WERI-Rb-1 (cell line): ENCODE data around the gene EPS8L3.
A peak's percentile ranks its signal among the peaks of the same experiment; 100 is the strongest.

ENCODE experiments used
- DNase-seq: peaks from one replicate; pipeline ENCODE4 v3.0.0-alpha.2; 2020
- H3K27ac ChIP-seq: fragments of 250-450 bp; sonication (Bioruptor Pico); 2 replicates; pipeline ENCODE4 v1.5.1; 2020; ENCODE audit warnings: mild to moderate bottlenecking, moderate library complexity
- H3K27me3 ChIP-seq: fragments of 250-450 bp; sonication (Bioruptor Pico); 2 replicates; pipeline ENCODE4 v1.5.1; 2021; ENCODE audit warnings: mild to moderate bottlenecking, low read depth, moderate library complexity; ENCODE audit not compliant: insufficient read depth, severe bottlenecking
- H3K36me3 ChIP-seq: fragments of 250-450 bp; sonication (Bioruptor Pico); 2 replicates; pipeline ENCODE4 v1.5.1; 2020; ENCODE audit warnings: mild to moderate bottlenecking, moderate library complexity
- H3K4me3 ChIP-seq: 2 replicates; pipeline ENCODE4 v1.5.1; 2011; ENCODE audit warnings: low read depth, mild to moderate bottlenecking, control low read depth, low read length
- H3K9me3 ChIP-seq: fragments of 250-450 bp; sonication (Bioruptor Pico); 2 replicates; pipeline ENCODE4 v1.5.1; 2021; ENCODE audit warnings: mild to moderate bottlenecking, moderate library complexity; ENCODE audit not compliant: severe bottlenecking
- TF ChIP-seq, protein P1 (sequence below): IDR thresholded peaks from 2 replicates; pipeline ENCODE4 v1.5.1; 2011; ENCODE audit warnings: low read depth, mild to moderate bottlenecking, control low read depth, inconsistent platforms, low read length

Gene EPS8L3

DNA sequence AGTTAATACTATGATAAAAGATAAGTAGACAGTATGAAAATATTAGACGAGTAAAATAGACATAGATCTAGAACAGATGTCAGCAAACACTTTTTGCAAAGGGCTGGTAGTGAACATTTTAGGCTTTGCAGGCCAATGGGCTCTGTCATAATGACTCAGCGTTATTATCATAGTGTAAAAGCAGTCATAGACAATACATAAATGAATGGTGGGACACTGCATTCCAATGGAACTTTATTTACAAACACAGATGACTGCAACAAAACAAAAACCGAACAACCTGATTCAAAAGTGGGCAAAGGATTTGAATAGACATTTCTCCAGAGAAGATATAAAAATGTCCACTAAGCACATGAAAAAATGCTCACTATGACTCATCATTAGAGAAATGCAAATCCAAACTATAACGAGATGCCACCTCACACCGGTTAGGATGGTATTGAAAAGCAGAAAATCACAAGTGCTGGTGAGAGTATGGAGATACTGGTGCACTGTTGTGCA, 44.3 kb downstream of the EPS8L3 start:
- no peak overlapping the region for H3K27ac ChIP-seq
- DNase-seq, result no peak

DNA sequence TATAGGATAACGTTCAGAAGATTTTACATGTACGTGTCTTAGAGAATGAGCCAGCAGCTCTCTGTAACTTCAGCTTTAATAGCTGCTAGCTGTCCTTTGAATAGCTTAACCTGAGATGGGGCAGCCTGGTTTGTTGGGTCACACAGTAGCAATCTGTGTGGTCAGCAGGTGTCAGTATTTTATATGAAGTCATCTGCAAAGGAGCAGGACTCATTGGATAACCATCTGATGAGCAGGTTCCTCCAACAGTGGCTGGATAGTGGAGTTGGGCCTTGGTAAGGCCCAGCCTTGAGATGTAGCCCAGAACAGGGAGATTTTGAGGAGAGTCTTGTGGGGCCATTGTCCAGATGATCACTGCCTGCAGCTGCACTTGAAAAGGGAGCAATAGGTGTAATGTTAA, 45.2 kb downstream of the EPS8L3 start:
- Histone ChIP-seq H3K9me3 (no peaks in the 10 kb centered on the region), H3K27me3 (no peaks in the 10 kb centered on the region), H3K36me3 (no peaks in the 10 kb centered on the region), H3K4me3 (no peak overlapping the region), H3K27ac (no peak overlapping the region)
- TF ChIP-seq, protein P1, sequence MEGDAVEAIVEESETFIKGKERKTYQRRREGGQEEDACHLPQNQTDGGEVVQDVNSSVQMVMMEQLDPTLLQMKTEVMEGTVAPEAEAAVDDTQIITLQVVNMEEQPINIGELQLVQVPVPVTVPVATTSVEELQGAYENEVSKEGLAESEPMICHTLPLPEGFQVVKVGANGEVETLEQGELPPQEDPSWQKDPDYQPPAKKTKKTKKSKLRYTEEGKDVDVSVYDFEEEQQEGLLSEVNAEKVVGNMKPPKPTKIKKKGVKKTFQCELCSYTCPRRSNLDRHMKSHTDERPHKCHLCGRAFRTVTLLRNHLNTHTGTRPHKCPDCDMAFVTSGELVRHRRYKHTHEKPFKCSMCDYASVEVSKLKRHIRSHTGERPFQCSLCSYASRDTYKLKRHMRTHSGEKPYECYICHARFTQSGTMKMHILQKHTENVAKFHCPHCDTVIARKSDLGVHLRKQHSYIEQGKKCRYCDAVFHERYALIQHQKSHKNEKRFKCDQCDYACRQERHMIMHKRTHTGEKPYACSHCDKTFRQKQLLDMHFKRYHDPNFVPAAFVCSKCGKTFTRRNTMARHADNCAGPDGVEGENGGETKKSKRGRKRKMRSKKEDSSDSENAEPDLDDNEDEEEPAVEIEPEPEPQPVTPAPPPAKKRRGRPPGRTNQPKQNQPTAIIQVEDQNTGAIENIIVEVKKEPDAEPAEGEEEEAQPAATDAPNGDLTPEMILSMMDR, result peak; percentile 57; the same call in 1 of the 2 replicates
- peak; percentile 51 for DNase-seq

More for the DNA sequence above, 44.3 kb downstream of the EPS8L3 start:
- TF ChIP-seq, protein P1, result no peak
- no peaks in the 10 kb centered on the region for H3K27me3 ChIP-seq
- H3K9me3 ChIP-seq, result no peaks in the 10 kb centered on the region
- no peaks in the 10 kb centered on the region for H3K36me3 ChIP-seq
- no peak overlapping the region for H3K4me3 ChIP-seq

DNA sequence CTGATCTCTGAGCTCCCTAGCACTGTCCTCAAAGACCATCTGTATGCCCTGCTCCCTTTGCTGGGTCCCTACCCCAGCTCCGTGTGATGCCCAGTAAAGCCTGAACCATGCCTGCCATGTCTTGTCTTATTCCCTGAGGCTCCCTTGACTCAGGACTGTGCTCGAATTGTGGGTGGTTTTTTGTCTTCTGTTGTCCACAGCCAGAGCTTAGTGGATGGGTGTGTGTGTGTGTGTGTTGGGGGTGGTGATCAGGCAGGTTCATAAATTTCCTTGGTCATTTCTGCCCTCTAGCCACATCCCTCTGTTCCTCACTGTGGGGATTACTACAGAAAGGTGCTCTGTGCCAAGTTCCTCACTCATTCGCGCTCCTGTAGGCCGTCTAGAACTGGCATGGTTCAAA, 46.0 kb downstream of the EPS8L3 start:
- Histone ChIP-seq H3K27me3 (no peaks in the 10 kb centered on the region), H3K27ac (no peak overlapping the region), H3K9me3 (no peaks in the 10 kb centered on the region), H3K36me3 (no peaks in the 10 kb centered on the region), H3K4me3 (no peak overlapping the region)
- TF ChIP-seq, protein P1, result no peak
- no peak for DNase-seq

DNA sequence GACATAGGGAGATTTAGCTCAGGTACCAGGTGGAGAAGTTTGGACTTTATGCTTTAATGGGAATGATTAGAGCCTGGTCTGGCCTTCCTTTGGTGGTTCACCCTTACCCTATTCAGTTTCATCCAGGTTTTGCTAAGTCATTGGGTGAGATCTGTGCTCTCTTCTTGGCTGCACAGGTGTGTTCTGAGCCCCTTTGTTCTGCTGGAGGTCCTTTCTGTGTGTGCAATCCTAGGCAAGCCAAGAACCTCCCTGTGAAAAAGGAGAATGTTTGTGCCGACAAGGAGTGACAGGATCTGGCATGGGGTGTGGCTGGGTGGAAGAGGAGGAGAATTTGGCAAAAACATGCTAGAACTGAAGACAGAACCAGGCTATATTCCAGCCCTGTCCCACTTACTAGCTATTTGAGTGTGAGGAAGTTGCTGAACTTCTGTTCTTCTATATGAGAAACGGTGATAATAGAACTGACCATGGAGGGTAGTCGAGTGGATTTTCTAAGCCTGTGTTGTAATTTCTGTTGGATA, 47.1 kb downstream of the EPS8L3 start:
- Histone ChIP-seq H3K9me3 (no peaks in the 10 kb centered on the region), H3K36me3 (no peaks in the 10 kb centered on the region), H3K27me3 (no peaks in the 10 kb centered on the region), H3K27ac (no peak overlapping the region), H3K4me3 (no peak overlapping the region)
- no peak for DNase-seq
- TF ChIP-seq, protein P1, result no peak

DNA sequence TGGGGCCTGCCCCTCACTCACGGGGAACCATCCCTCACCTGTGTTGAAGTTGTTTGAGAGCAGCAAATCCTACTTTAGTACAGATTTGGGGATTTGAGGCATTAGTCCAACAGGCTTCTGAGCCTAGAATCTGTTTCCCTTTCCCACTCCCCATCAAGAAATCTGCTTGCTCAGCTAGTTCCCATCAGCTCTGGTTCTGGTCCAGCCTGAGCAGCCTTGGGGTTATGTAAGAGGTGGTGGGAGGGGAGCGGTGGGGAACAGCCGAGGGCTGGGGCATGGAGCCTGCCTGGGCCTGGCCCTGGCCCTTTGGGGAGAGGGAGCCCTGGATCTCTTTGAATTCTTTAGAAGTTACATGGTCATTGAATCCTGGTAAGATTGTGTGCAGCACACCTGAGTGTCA, 47.6 kb downstream of the EPS8L3 start:
- DNase-seq, result no peak
- Histone ChIP-seq H3K9me3 (no peaks in the 10 kb centered on the region), H3K27ac (no peak overlapping the region), H3K27me3 (no peaks in the 10 kb centered on the region), H3K36me3 (no peaks in the 10 kb centered on the region), H3K4me3 (no peak overlapping the region)
- TF ChIP-seq, protein P1, result no peak
